LNCaP clone FGC (cell line): Measurements from ENCODE around the gene PANX2.

Source experiments
- DNase-seq: peaks from one replicate; pipeline ENCODE4 v3.0.0-alpha.2; 2011; ENCODE audit warnings: low read depth
- H3K4me3 ChIP-seq: 2 replicates; pipeline ENCODE4 v1.5.1; 2011; ENCODE audit warnings: mild to moderate bottlenecking, low read depth, low read length, control low read depth
- CTCF ChIP-seq: IDR thresholded peaks from 2 replicates; pipeline ENCODE4 v1.5.1; 2012; ENCODE audit warnings: mild to moderate bottlenecking; ENCODE audit not compliant: control insufficient read depth, insufficient read depth; ENCODE audit errors: extremely low read depth

Gene PANX2

GRCh38 chr22:50210378-50211139, 40.0 kb downstream of the PANX2 start:
- no peak for DNase-seq
- no peak overlapping the region for H3K4me3 ChIP-seq
- TF ChIP-seq CTCF: no peak

GRCh38 chr22:50211147-50211546, 40.6 kb downstream of the PANX2 start:
- no peak overlapping the region for H3K4me3 ChIP-seq
- no peak for DNase-seq
- TF ChIP-seq CTCF: no peak

GRCh38 chr22:50213263-50213662, 42.7 kb downstream of the PANX2 start:
- no peak overlapping the region for H3K4me3 ChIP-seq
- no peak for TF ChIP-seq CTCF
- no peak for DNase-seq

GRCh38 chr22:50215297-50216054, 44.9 kb downstream of the PANX2 start:
- no peak overlapping the region for H3K4me3 ChIP-seq
- DNase-seq: no peak
- TF ChIP-seq CTCF: no peak

GRCh38 chr22:50216055-50216683, 45.6 kb downstream of the PANX2 start:
- no peak overlapping the region for H3K4me3 ChIP-seq
- no peak for DNase-seq
- no peak for TF ChIP-seq CTCF

GRCh38 chr22:50216684-50217520, 46.4 kb downstream of the PANX2 start:
- no peak overlapping the region for H3K4me3 ChIP-seq
- DNase-seq: no peak
- no peak for TF ChIP-seq CTCF
